Hematopoietic multipotent progenitor cell (in vitro differentiated cells): ENCODE measurements around the gene TMEM176B. TPM values are rescaled to one million over a fixed set of nuclear protein-coding genes. Genes with fewer than 3 reads are reported as not detected.

ENCODE experiments used
- DNase-seq, 3 donors: peaks; one replicate each; pipeline ENCODE4 v3.0.0-alpha.2; 2011 to 2015; ENCODE audit warnings: low read depth in 2 of 3, low spot score in 2 of 3
- total RNA-seq: library from RNA; depleted of rRNA; stranded (reverse); fragments of >200 nt; gene quantifications from one replicate; pipeline ENCODE4 v1.2.3, GENCODE V29; 2012

TMEM176B gene
- 5.4 TPM for total RNA-seq

DNA sequence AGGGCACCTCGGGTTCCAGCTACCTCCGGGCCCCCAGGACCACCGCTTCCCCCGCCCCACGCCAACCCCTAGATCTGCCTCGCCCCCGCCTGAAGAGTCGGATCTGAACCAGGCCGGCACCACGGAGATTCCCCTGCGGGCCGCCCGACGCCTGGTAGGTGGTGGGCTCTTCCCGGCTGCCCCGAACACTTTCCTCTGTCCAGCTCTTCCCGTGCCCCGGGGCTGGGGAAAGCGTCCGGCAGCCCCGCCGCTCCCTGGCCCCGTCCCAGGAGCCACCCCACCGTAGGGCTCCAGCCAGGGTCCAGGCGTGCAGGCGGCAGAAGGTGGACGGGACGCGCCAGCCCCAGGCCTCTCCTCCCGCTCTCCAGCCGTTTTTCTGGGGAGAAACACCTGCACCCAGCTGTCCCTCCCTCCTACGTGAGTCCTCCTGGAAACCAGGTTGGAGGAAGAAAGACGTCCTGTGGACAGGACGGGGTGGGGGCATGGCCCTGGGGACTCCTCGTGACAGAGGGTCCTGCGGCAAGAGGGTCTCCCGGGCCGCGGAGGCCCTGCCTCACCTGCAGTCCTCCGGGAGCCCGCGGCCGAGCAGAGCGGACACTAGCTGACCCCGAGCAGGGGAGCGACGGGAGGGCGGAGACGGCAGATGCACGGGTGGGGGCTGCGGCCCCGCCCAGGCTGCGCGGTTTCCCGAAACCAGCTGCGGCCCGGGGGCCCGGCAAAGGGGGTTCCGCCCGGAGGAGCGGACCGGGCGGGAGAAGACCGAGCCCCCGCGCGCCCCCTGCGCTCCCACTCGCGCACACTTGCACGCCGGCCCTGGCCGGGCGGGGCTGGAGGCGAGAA, at the start of gene TMEM176B:
TSS of gene TMEM176B (minus strand) at position 624 of the 840 bp plus-strand sequence. CDS start 3,795 bp downstream, outside the sequence.
- DNase-seq: no peak

DNA sequence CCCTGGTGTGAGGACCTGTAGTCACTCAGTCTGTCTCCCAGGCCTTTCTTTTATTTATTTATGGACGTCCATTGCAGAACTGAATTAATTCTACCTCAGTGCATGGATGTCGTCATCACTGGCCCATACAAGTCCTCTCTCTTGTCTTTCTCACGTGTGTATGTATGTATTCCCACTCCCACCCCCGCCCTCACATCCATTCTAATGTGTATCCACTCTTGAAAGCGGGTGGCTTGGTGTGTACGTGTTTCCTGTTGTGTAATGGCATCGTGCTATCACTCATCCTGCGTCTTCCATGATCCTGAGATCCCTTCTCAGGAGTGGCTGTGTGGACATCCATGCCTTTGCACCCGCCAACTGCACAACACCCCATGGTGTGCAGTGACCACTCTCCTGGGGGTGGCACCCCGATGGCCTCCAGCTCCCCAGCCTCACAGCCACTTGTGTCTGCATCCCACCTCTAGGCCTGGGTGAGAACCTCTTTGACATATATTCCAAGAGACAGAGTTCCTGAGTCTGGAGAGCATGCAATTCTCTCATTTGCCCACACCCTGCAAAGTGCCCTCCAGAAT, 49.1 kb upstream of the TMEM176B start:
- no peak for DNase-seq

DNA sequence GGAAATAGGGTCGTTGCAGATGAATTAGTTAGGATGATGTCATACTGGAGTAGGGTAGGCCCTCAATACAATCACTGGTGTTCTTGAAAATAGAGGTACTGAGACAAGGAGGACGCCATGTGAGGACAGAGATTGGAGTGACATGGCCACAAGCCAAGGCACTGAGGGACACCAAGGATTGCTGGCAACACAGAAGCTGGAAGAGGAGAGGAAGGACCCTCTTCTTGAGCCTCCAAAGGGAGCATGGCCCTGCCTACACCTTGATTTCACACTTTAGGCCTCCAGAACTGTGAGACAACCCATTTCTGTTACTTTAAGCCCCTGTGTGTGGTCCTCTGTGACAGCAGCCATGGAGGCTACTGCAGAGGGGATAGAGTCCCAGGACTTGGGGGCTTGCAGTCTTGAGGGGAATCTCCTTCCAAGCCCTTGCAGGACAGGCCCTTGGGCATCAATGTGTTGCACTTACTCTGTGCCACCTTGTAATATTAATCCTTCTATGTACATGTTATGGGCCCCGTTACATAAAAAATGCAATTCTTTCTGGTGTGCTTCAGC, 48.5 kb upstream of the TMEM176B start:
- DNase-seq: no peak

DNA sequence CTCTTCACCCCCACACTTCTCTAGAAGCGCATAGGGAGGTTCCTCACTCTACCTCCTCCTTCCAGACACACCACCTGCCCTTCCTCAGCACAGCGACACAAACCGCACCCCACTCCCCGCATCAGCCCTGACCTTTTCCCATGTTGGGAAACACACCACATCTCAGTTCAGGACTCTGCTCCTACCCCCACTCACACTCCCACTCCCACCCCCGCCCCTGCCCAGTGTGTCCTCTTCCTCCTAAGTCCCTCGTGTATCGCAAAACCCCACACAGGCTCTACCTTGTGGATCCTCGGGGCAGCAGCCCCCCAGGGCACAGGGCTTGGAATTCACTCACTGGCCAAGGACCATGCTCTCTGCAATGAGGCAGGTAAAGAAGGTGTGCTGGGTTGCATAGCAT, 47.9 kb upstream of the TMEM176B start:
- DNase-seq: no peak

DNA sequence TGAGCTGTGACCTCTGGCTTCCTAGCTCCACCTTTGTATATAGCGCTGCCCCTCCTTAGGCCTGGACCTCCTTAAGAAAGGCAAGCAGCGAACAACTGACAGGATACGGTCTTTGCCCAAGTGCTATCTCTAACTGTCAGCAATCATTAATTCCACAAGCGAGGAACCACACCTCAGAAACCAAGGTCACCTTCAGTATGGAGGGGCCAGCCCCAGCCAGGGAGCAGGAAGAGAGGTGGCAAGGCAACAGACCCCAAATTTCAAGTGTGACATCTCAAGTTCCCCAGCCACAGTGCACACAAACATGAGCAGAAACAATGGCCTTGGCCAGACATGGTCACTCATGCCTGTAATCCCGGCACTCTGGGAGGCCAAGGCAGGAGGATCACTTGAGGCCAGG, 47.4 kb upstream of the TMEM176B start:
- no peak for DNase-seq

DNA sequence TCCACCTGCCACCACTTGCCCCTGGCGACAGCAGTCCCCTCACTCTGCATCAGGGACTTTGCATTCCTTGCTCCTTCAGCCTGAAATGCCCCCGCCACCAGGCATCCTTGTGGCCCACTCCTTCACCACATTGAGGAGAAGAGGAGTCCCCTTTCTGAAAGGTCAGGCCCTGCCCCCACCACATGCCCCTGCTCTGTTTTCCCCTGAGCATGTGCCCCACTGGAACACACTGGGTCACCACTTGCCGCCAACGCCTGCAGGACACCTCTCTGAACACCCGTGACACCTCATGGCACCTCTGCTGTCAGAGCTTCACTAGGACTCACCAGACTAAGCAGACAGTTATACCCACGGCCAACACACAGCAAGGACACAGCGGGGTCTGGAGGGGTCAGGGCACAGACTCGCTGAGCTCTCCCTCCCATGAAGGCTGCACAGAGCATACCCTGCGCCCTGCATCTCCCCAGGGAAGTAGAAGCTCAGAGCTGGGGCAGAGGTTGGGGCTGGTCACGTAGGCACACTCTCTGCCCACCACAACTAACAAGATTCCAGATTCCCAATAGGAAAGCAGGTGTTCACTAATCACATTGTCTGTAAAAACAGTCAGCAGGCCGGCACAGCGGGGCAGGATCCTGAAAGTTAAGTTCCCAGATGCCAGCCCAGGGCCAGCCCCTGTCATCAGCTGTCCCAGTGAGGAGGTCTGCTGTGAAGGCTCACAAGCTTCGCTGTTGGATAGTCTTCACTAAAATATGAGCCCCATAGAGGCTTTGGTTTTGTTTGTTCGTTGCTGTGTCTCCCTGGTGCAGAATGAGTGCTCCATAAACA, 46.3 kb upstream of the TMEM176B start:
- DNase-seq: no peak

DNA sequence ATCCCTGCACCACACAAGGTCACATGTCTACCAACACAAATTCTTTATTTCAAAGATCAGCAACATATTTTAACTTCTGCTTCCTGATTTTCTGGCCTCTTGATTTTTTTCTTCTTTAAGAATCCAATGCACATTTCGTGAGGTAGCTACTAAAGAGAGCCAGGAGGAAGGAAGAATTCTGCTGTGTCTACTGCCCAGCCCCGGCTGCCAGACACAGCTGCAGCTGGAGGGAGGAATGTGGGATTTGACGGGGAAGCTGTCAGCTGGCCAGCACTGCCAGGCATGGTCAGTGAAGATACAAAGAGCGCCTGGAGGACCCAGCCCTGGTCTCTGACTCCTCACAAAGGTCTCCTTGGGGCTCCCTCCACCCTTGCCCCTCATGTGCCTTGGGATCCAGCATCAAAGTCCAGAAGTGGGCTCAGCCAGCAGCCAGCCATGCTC, 45.3 kb upstream of the TMEM176B start:
- no peak for DNase-seq

DNA sequence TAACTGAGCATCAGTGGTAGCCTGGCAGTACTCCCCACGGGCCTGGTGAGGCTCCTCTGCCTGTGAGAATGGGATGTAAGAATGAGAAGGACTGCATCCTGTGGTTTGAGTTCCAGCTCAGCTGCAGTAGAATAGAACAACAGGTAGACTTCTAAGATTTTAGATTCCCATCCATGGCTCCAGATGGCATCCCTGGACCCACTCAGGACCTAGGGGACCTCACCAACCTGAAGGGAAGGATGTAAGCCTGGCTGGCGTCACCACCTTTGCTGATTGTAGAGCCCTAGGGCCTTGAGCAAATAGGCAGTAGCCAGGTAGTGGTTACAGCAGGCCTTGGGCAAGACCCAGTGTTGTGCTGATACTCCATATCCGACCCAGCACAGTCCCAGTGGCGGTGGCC, 42.6 kb upstream of the TMEM176B start:
- no peak for DNase-seq

DNA sequence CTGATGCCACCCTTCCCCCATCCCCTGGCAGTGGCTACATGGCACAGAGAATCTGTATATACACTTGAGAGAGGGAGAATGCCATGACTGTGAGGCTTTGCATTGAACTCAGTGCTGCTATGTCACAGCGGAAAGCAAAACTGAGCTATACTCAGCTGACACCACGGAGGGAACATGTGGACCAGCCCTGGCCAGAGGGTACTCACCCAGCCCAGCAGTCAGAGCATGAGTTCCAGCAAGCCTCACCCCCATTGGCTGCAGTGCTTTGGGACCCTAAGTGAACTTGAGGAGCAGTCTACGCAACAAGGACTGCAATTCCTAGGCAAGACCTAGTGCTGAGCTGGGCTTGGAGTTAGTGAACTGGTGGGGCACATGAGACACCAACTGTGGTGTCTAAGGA, 41.9 kb upstream of the TMEM176B start:
- no peak for DNase-seq

DNA sequence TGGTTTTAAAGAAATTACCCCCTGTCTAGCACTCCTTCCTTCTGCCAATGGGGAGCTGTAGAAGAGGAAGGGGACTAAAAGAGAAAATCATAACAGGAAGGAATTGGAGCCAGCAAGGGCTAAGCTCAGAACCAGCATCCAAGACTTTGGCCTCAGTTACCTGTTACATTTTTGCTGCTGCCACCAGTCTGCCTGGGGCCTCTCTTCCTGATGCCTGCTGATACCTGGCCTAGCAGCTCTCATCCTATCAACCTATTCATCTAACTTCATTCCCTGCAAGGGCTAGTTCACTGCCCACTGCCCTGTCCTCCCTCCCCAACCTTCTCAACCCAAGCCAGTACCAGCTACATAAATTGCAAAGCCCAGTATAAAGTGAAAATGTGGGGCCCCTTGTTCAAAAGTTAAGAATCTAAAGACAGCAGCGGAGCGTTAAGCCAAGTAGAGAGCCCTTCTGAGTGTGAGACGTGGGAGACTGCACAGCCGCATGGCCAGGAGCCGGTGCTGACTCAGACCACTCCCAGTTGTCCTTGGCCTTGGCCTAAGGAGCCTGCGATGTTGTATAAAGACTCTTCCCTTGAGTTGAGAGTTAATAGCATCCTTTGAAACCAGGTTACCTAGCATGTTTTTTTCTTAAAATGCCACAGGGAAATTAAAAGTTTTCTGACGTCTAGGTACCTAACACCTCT, 38.9 kb upstream of the TMEM176B start:
- DNase-seq: no peak

DNA sequence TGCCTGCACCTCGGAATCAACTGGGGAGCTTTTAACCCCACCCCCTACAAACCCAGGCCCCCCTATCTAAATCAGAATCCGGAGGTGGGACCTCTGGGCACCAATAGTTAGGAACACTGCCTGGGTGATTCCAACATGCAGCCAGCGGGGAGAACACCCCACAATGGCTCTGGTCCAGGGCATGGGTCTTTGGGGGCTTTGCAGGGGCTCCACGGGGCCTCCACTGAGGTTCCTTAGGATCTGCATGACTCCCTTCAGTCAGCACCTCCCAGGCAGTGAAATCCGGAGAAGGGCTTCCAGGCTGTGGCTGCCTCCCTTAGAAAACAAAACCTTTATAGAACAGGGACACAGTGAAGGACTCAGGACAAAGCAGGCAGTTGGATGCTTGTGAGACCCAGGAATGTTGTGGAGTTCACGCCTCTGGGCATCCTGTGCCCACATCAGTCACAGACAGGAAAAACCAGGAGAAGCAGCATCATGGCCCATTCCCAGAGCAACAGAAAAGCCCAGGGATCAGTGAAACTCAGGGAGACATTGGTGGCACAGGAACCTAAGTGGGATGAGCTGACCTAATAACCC, 35.6 kb upstream of the TMEM176B start:
- DNase-seq: no peak

DNA sequence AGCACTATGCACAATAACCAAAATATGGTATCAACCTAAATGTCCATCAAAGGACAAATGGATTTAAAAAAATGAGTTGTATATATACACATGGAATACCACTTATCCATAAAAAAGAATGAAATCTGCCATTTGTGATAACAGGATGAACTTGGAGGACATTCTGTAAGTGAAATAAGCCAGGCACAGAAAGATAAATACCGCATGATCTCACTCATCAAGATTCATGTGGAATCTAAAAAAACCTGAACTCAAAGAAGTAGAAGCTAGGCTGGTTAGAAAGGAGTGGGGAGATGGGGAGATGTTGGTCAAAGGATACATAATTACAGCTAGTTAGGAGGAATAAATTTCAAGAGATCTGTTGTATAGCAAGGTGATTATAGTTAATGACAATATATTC, 34.9 kb upstream of the TMEM176B start:
- no peak for DNase-seq

DNA sequence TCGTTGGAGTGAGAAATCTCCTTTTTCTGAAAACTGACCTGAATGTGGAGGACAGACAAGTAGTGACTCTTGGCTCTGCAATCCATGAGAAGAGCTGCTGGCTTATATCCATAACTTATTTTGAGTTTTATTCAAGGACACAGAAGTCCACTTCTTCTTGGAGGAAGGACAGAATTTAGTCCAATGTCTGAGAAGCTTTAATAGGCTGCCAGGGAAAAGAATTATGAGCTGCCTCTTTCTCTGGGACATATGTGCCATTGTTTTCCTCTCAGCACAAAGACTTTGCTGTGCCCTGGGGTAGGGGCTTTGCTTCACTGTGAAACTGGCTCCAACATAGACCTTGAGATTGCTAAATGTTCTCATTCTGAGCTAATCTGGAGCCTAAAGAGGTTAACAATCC, 31.7 kb upstream of the TMEM176B start:
- no peak for DNase-seq

DNA sequence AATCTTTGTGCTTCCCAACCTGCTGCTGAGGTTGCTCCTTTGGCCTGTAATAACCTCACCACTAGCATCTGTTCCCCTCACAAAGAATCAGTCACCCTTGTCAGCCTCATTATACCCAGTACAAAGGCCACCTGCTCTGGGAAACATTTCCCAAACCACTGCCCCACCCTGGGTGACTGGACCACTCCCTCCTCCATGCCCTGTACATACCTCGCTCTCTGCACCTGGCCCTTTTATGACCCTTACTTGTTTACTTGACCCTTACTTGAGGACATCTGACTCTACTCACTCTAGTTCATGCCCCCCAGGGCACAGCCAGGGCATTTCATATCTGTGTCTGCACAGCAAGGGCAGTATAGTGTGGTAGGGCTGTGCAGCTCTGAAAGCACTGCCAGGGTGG, 30.8 kb upstream of the TMEM176B start:
- no peak for DNase-seq

DNA sequence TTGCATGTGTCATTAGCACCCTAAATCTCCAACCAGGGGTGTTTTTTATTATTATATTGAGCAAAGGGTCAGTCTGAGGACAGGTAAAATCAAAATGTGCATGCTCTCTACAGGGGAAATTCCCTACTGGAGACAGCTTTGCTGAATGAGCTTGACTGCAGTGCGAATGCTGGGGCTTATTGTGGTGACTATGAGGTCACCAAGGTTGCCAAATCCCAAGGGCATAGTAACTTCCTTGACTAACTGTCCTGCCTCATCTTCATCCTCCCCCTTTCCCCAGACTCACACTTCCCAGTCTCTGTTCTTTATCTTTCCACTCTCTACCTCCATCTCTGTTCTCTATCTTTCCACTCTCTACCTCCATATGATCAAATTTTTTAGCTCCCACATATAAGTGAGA, 29.3 kb upstream of the TMEM176B start:
- no peak for DNase-seq

DNA sequence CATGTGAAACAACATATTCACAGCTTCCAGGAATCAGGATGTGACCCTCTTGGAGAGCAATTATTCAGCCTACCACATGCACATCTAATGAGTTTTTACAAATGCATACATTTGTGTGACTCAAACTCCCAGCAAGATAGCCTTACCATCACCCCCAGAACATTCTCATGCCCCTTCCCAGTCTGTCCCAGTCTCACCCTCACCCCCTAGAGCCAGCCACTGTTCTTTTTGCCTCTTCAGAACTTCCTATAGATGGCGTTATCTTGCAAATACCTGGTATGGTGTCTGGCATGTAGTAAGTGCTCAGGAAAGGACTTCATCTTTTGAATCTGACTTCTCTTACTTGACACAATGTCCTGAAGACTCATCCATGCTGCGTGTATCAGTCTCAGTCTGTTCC, 28.2 kb upstream of the TMEM176B start:
- no peak for DNase-seq

DNA sequence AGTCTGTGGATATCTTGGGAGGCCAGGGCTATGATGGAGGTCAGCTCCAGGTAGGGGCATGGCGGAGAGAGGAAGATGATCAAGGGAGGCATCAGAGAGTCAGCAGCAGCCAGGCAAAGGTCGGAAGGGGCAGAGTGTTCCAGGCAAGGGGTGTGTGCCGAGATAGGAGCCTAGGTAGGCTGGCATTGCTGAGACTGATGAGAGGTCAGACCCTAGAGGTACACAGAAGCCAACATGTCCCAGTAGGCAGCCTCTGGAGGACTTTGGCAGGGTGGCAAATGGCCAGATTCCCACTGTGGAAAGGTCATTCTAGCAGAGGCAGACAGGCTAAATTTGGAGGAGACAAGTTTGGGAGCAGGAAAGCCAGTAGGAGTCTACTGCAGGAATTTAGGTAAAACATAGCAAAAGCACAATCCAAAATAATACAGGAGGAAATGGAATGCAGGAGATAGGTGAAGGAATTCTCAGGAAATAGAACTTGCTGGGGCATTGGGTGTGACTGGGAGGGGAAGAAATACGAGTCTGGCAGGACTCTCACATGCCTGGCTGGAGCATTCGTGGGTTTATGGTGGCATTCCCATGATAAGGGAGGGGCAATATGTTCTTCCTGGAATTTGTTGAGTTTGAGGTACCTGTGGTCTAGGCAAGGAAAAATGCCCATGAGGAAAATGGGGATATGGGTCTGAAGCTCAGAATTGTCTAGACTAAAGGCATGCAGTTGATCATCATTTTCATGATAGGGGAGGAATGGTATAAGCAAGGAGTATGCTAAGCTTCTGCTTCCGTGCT, 26.1 kb upstream of the TMEM176B start:
- DNase-seq: no peak

DNA sequence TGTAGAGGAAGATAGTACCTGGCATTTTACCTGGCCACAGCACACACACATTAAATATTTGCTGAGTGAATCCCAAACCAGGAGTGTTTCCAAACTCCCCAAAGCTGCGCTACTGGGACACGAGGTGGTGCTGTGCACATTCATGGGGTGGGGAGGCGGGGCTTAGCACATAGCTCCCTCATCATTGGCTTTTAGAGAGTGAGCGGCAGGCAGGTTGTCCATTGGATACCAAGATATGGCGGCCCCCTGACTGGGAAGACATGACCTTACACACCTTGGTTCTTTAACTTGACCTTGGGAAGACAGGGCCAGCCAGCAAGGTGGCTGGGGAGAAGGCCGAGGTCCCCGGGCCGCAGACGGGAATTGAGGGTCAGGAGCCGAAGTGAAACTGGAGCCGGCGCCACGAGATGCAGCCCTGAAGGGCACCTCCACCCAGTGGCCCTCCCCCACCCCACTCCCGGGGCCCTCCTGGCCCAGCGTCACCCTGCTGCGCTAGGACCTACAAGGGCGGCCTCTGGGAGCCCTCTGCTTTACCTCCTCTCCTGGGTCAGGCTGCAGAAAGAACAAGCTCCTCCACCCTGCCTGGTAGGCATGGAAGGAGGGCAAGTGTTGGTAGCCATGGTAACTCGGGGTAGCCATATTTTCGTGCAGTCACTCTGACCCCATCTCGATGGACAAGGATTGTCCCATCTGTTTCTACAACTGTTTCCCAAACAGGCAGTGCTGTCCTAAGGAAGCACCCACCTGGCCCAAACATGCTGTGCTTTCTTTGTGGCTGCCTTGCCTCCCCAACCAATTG, 24.4 kb upstream of the TMEM176B start:
- no peak for DNase-seq
